ENCODE results near the gene LOC101059915.
A peak's percentile ranks its signal among the peaks of the same experiment; 100 is the strongest.

- TF ChIP-seq ZBTB8A (tag by site-specific recombination; IDR thresholded peaks at IDR 0.05): no peak
- TF ChIP-seq TCF7L2 (IDR thresholded peaks at IDR 0.05; ENCODE audit: borderline replicate concordance, low read depth, low read length): no peak
- no peak for TF ChIP-seq ZNF785 (tag by site-specific recombination; IDR thresholded peaks at IDR 0.05)
- TF ChIP-seq CTCF (tag by site-specific recombination; IDR thresholded peaks at IDR 0.05): peak; percentile 50; the same call in 1 of the 2 replicates
- no peak for TF ChIP-seq ZNF175 (tag by site-specific recombination; IDR thresholded peaks at IDR 0.05)
- TF ChIP-seq ZBTB1 (tag by site-specific recombination; IDR thresholded peaks at IDR 0.05): no peak
- no peak for TF ChIP-seq ZNF433 (tag by site-specific recombination; IDR thresholded peaks at IDR 0.05; ENCODE audit: low read depth)
- TF ChIP-seq ZBTB11 (tag by site-specific recombination; conservative IDR thresholded peaks at IDR 0.05; ENCODE audit: low read depth): no peak
Measured at GRCh38 chrX:71652405-71652804, 14.9 kb upstream of the LOC101059915 start.

Data from HEK293 (cell line).